Measurements from ENCODE around the gene STX3.

- no peak for TF ChIP-seq CTCF (IDR thresholded peaks at IDR 0.05; ENCODE audit: insufficient read depth, low read length)
- TF ChIP-seq GABPA (IDR thresholded peaks at IDR 0.05; ENCODE audit: low read depth) = no peak
- no peak for TF ChIP-seq POLR2AphosphoS5 (IDR thresholded peaks at IDR 0.05; ENCODE audit: low read depth)
- no peak for TF ChIP-seq REST (IDR thresholded peaks at IDR 0.05; ENCODE audit: insufficient replicate concordance, low read depth)
- TF ChIP-seq SPI1 (IDR thresholded peaks at IDR 0.05; ENCODE audit: borderline replicate concordance, low read depth) = no peak
Observed at GRCh38 chr11:59706518-59707285, 48.5 kb upstream of the STX3 start.

Data from HL-60 (cell line).